Liver (tissue), 9 donors: ENCODE results near the gene FAM241B. TPM values are rescaled to one million over a fixed set of nuclear protein-coding genes. Genes with fewer than 3 reads are reported as not detected.

Experiments
- DNase-seq: peaks from one replicate; pipeline ENCODE4 v3.0.0-alpha.2; 2017; ENCODE audit warnings: low spot score
- H3K27ac ChIP-seq, 2 donors: one replicate each; pipeline ENCODE4 v1.7.0; 2013; ENCODE audit warnings: inconsistent platforms in 2 of 2, low read length in 2 of 2, control low read depth in 1 of 2, low read depth in 1 of 2, mild to moderate bottlenecking in 1 of 2
- H3K27me3 ChIP-seq, 4 donors: one replicate each; pipeline versions ENCODE4 v1.6.1 to v1.7.0; 2013; ENCODE audit warnings: low read length in 3 of 4, inconsistent platforms in 1 of 4, mild to moderate bottlenecking in 1 of 4, moderate library complexity in 1 of 4; ENCODE audit not compliant: control insufficient read depth in 4 of 4, insufficient read depth in 4 of 4
- H3K36me3 ChIP-seq, 4 donors: one replicate each; pipeline versions ENCODE4 v1.6.1 to v1.7.0; 2013; ENCODE audit warnings: low read length in 3 of 4, mild to moderate bottlenecking in 3 of 4, low read depth in 1 of 4, moderate library complexity in 1 of 4; ENCODE audit not compliant: control insufficient read depth in 4 of 4, insufficient read depth in 3 of 4
- H3K4me1 ChIP-seq, 4 donors: one replicate each; pipeline versions ENCODE4 v1.6.1 to v1.7.0; 2013; ENCODE audit warnings: low read length in 3 of 4, mild to moderate bottlenecking in 3 of 4, moderate library complexity in 1 of 4; ENCODE audit not compliant: control insufficient read depth in 4 of 4, insufficient read depth in 4 of 4
- H3K4me3 ChIP-seq, 3 donors: one replicate each; pipeline versions ENCODE4 v1.6.1 to v1.7.0; 2013; ENCODE audit warnings: low read length in 3 of 3, control low read depth in 1 of 3, low read depth in 1 of 3, mild to moderate bottlenecking in 1 of 3
- H3K9ac ChIP-seq, 2 donors: one replicate each; pipeline ENCODE4 v1.7.0; 2013; ENCODE audit warnings: low read length in 2 of 2, mild to moderate bottlenecking in 2 of 2, moderate library complexity in 2 of 2, control low read depth in 1 of 2, low read depth in 1 of 2
- H3K9me3 ChIP-seq, 4 donors: one replicate each; pipeline versions ENCODE4 v1.6.1 to v1.7.0; 2013; ENCODE audit warnings: low read length in 3 of 4; ENCODE audit not compliant: control insufficient read depth in 4 of 4
- ATF3 ChIP-seq: IDR thresholded peaks from 2 replicates; pipeline ENCODE4 v1.6.1; 2016; ENCODE audit warnings: antibody characterized with exemption
- EGR1 ChIP-seq, 2 donors: IDR thresholded peaks; 2 replicates each; pipeline ENCODE4 v1.6.1; 2016 to 2018; ENCODE audit warnings: antibody characterized with exemption in 2 of 2, low read depth in 2 of 2
- FOXA1 ChIP-seq: IDR thresholded peaks from 2 replicates; pipeline ENCODE4 v1.6.1; 2016; ENCODE audit warnings: antibody characterized with exemption
- FOXA2 ChIP-seq: IDR thresholded peaks from 2 replicates; pipeline ENCODE4 v1.6.1; 2016; ENCODE audit warnings: antibody characterized with exemption
- GABPA ChIP-seq, 2 donors: IDR thresholded peaks in 1 of 2; conservative IDR thresholded peaks in 1 of 2; 2 replicates each; pipeline ENCODE4 v1.6.1; 2016; ENCODE audit warnings: antibody characterized with exemption in 2 of 2, mild to moderate bottlenecking in 1 of 2, moderate library complexity in 1 of 2
- HNF4A ChIP-seq, 2 donors: conservative IDR thresholded peaks; 2 replicates each; pipeline ENCODE4 v1.6.1; 2016; ENCODE audit warnings: antibody characterized with exemption in 2 of 2, mild to moderate bottlenecking in 2 of 2
- HNF4G ChIP-seq: IDR thresholded peaks from 2 replicates; pipeline ENCODE4 v1.6.1; 2016; ENCODE audit warnings: antibody characterized with exemption
- JUND ChIP-seq, 2 donors: IDR thresholded peaks; 2 replicates each; pipeline ENCODE4 v1.6.1; 2016; ENCODE audit warnings: antibody characterized with exemption in 2 of 2
- NR2F2 ChIP-seq: IDR thresholded peaks from 2 replicates; pipeline ENCODE4 v1.6.1; 2016; ENCODE audit warnings: antibody characterized with exemption
- RAD21 ChIP-seq, 2 donors: IDR thresholded peaks; 2 replicates each; pipeline ENCODE4 v1.6.1; 2016; ENCODE audit warnings: antibody characterized with exemption in 2 of 2, mild to moderate bottlenecking in 2 of 2
- RXRA ChIP-seq, 2 donors: IDR thresholded peaks; 2 replicates each; pipeline ENCODE4 v1.6.1; 2017 to 2018; ENCODE audit warnings: antibody characterized with exemption in 2 of 2, mild to moderate bottlenecking in 1 of 2
- SP1 ChIP-seq: IDR thresholded peaks from 2 replicates; pipeline ENCODE4 v1.6.1; 2018; ENCODE audit warnings: antibody characterized with exemption, mild to moderate bottlenecking
- TAF1 ChIP-seq: conservative IDR thresholded peaks from 2 replicates; pipeline ENCODE4 v1.6.1; 2016; ENCODE audit warnings: antibody characterized with exemption, mild to moderate bottlenecking
- YY1 ChIP-seq: IDR thresholded peaks from 2 replicates; pipeline ENCODE4 v1.6.1; 2016; ENCODE audit warnings: antibody characterized with exemption, mild to moderate bottlenecking
- WGBS: extraction: QIAGEN DNeasy Blood & Tissue Kit; methylation state at CpG from one replicate; pipeline ENCODE4 v1.1.7; 2013; 5-methylcytosine and 5-hydroxymethylcytosine counted together
- polyA plus RNA-seq, 2 donors: library from polyadenylated mRNA; stranded (reverse) in 1 of 2; unstranded in 1 of 2; fragments of 200-250 nt in 1 of 2; fragments of >200 nt in 1 of 2; fragmentation: Nextera tagmentation in 1 of 2; extraction: Ambion mirVana in 1 of 2; gene quantifications; one replicate each; pipeline versions ENCODE4 v1.2.1 to v1.2.3, GENCODE V29; 2013 to 2015
- total RNA-seq, 2 donors: library from RNA; depleted of rRNA; stranded (reverse); fragments of >200 nt; gene quantifications; one replicate each; pipeline ENCODE4 v1.2.3, GENCODE V29; 2014
- TF ChIP-seq, protein P1 (sequence below): fragments of 150-350 bp; IDR thresholded peaks from 2 replicates; pipeline ENCODE4 v1.5.1; 2017; ENCODE audit warnings: improper control_type of control experiment, low read depth, low read length; ENCODE audit not compliant: missing input control
- TF ChIP-seq, protein P2 (sequence below): IDR thresholded peaks from 2 replicates; pipeline ENCODE4 v1.6.1; 2016; ENCODE audit warnings: antibody characterized with exemption
- TF ChIP-seq, protein P3 (sequence below): IDR thresholded peaks from 2 replicates; pipeline ENCODE4 v1.6.1; 2016; ENCODE audit warnings: antibody characterized with exemption, mild to moderate bottlenecking
- TF ChIP-seq, protein P4 (sequence below): IDR thresholded peaks from 2 replicates; pipeline ENCODE4 v1.6.1; 2016; ENCODE audit warnings: antibody characterized with exemption
- donor health status: healthy.
- donor health status: healthy.
- donor health status: healthy.
- donor health status: healthy.
- donor health status: healthy.

FAM241B gene
- total and polyA plus RNA-seq, 4 donors = 0.84 to 2.5 (median 1.7) TPM

GRCh38 chr10:69679736-69680135, 49.7 kb downstream of the FAM241B start:
- no peak overlapping the region for H3K4me3 ChIP-seq
- H3K4me1 ChIP-seq = peaks cover 2 to 27% (median 17%) of the 10 kb centered on the region in 4 donors
- H3K27ac ChIP-seq = no peak overlapping the region
- no peak overlapping the region for H3K9ac ChIP-seq
- H3K36me3 ChIP-seq = no peaks in the 10 kb centered on the region
- no peaks in the 10 kb centered on the region for H3K27me3 ChIP-seq
- no peak for TF ChIP-seq RXRA (IDR thresholded peaks at IDR 0.05)
- TF ChIP-seq, protein P1, sequence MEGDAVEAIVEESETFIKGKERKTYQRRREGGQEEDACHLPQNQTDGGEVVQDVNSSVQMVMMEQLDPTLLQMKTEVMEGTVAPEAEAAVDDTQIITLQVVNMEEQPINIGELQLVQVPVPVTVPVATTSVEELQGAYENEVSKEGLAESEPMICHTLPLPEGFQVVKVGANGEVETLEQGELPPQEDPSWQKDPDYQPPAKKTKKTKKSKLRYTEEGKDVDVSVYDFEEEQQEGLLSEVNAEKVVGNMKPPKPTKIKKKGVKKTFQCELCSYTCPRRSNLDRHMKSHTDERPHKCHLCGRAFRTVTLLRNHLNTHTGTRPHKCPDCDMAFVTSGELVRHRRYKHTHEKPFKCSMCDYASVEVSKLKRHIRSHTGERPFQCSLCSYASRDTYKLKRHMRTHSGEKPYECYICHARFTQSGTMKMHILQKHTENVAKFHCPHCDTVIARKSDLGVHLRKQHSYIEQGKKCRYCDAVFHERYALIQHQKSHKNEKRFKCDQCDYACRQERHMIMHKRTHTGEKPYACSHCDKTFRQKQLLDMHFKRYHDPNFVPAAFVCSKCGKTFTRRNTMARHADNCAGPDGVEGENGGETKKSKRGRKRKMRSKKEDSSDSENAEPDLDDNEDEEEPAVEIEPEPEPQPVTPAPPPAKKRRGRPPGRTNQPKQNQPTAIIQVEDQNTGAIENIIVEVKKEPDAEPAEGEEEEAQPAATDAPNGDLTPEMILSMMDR = no peak
- no peak for TF ChIP-seq FOXA1
- TF ChIP-seq YY1 = no peak
- TF ChIP-seq NR2F2 = no peak
- TF ChIP-seq, protein P2, sequence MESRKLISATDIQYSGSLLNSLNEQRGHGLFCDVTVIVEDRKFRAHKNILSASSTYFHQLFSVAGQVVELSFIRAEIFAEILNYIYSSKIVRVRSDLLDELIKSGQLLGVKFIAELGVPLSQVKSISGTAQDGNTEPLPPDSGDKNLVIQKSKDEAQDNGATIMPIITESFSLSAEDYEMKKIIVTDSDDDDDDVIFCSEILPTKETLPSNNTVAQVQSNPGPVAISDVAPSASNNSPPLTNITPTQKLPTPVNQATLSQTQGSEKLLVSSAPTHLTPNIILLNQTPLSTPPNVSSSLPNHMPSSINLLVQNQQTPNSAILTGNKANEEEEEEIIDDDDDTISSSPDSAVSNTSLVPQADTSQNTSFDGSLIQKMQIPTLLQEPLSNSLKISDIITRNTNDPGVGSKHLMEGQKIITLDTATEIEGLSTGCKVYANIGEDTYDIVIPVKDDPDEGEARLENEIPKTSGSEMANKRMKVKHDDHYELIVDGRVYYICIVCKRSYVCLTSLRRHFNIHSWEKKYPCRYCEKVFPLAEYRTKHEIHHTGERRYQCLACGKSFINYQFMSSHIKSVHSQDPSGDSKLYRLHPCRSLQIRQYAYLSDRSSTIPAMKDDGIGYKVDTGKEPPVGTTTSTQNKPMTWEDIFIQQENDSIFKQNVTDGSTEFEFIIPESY = no peak
- no peak for TF ChIP-seq JUND (IDR thresholded peaks at IDR 0.05)
- TF ChIP-seq TAF1 = no peak
- TF ChIP-seq FOXA2 = no peak
- TF ChIP-seq, protein P3, sequence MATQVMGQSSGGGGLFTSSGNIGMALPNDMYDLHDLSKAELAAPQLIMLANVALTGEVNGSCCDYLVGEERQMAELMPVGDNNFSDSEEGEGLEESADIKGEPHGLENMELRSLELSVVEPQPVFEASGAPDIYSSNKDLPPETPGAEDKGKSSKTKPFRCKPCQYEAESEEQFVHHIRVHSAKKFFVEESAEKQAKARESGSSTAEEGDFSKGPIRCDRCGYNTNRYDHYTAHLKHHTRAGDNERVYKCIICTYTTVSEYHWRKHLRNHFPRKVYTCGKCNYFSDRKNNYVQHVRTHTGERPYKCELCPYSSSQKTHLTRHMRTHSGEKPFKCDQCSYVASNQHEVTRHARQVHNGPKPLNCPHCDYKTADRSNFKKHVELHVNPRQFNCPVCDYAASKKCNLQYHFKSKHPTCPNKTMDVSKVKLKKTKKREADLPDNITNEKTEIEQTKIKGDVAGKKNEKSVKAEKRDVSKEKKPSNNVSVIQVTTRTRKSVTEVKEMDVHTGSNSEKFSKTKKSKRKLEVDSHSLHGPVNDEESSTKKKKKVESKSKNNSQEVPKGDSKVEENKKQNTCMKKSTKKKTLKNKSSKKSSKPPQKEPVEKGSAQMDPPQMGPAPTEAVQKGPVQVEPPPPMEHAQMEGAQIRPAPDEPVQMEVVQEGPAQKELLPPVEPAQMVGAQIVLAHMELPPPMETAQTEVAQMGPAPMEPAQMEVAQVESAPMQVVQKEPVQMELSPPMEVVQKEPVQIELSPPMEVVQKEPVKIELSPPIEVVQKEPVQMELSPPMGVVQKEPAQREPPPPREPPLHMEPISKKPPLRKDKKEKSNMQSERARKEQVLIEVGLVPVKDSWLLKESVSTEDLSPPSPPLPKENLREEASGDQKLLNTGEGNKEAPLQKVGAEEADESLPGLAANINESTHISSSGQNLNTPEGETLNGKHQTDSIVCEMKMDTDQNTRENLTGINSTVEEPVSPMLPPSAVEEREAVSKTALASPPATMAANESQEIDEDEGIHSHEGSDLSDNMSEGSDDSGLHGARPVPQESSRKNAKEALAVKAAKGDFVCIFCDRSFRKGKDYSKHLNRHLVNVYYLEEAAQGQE = no peak
- TF ChIP-seq ATF3 = no peak
- TF ChIP-seq, protein P4, sequence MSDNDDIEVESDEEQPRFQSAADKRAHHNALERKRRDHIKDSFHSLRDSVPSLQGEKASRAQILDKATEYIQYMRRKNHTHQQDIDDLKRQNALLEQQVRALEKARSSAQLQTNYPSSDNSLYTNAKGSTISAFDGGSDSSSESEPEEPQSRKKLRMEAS = no peak
- no peak for TF ChIP-seq RAD21 (IDR thresholded peaks at IDR 0.05)
- TF ChIP-seq HNF4G = no peak
- no peak for TF ChIP-seq SP1
- TF ChIP-seq EGR1 (IDR thresholded peaks at IDR 0.05; ENCODE audit: low read depth in 2 of 2) = no peak
- TF ChIP-seq GABPA (IDR thresholded peaks at IDR 0.05 in 1 of 2, conservative IDR thresholded peaks at IDR 0.05 in 1 of 2) = no peak
- TF ChIP-seq HNF4A (conservative IDR thresholded peaks at IDR 0.05) = no peak
- no peak for DNase-seq
- 80% methylated on average over 9 of the region's 9 CpGs for WGBS
- no peaks in the 10 kb centered on the region for H3K9me3 ChIP-seq
